Kidney epithelial cell (primary cell): ENCODE data around the gene MAP7. TPM values are rescaled to one million over a fixed set of nuclear protein-coding genes. Genes with fewer than 3 reads are reported as not detected.
A peak's percentile ranks its signal among the peaks of the same experiment; 100 is the strongest.

ENCODE experiments used
- DNase-seq: peaks from one replicate; pipeline ENCODE4 v3.0.0-alpha.2; 2010; ENCODE audit warnings: low read depth
- H3K27me3 ChIP-seq: 2 replicates; pipeline ENCODE4 v1.6.0; 2011; ENCODE audit warnings: low read length; ENCODE audit not compliant: control insufficient read depth, insufficient read depth
- H3K36me3 ChIP-seq: 2 replicates; pipeline ENCODE4 v1.5.1; 2011; ENCODE audit warnings: low read length; ENCODE audit not compliant: control insufficient read depth, insufficient read depth
- H3K4me3 ChIP-seq: 2 replicates; pipeline ENCODE4 v1.5.1; 2011; ENCODE audit warnings: low read depth, mild to moderate bottlenecking, control low read depth, low read length
- CTCF ChIP-seq: IDR thresholded peaks from 2 replicates; pipeline ENCODE4 v1.5.1; 2011; ENCODE audit warnings: mild to moderate bottlenecking, moderate library complexity, low read length, control low read depth, inconsistent platforms; ENCODE audit not compliant: insufficient read depth, poor library complexity, severe bottlenecking
- total RNA-seq: library from RNA; depleted of rRNA; stranded (reverse); fragments of >200 nt; gene quantifications from 2 replicates; pipeline ENCODE4 v1.2.3, GENCODE V29; 2015

The MAP7 gene
- total RNA-seq, 1 donor from 2014 or later = 17.6 TPM

- DNase-seq = no peak
- Histone ChIP-seq H3K27me3 (no peaks in the 10 kb centered on the region), H3K4me3 (no peak overlapping the region), H3K36me3 (no peaks in the 10 kb centered on the region)
- no peak for TF ChIP-seq CTCF
Measured at GRCh38 chr6:136553166-136553787, 3.1 kb upstream of the MAP7 start.

- Histone ChIP-seq H3K27me3 (no peaks in the 10 kb centered on the region), H3K4me3 (no peak overlapping the region), H3K36me3 (no peaks in the 10 kb centered on the region)
- TF ChIP-seq CTCF = no peak
- no peak for DNase-seq
Measured at GRCh38 chr6:136552054-136552453, 1.8 kb upstream of the MAP7 start.

GRCh38 chr6:136551103-136551502, 881 bp upstream of the MAP7 start:
- no peaks in the 10 kb centered on the region for H3K36me3 ChIP-seq
- no peaks in the 10 kb centered on the region for H3K27me3 ChIP-seq
- H3K4me3 ChIP-seq = peak overlapping the region; percentile 85
- TF ChIP-seq CTCF = no peak
- DNase-seq = no peak

- no peak for DNase-seq
- H3K36me3 ChIP-seq = no peaks in the 10 kb centered on the region
- H3K4me3 ChIP-seq = peak overlapping the region; percentile 85
- no peak for TF ChIP-seq CTCF
- H3K27me3 ChIP-seq = no peaks in the 10 kb centered on the region
Measured at GRCh38 chr6:136550045-136550329, 235 bp downstream of the MAP7 start.

GRCh38 chr6:136549300-136550044, 750 bp downstream of the MAP7 start:
- no peak for TF ChIP-seq CTCF
- peak overlapping the region; percentile 85 for H3K4me3 ChIP-seq
- H3K27me3 ChIP-seq = no peaks in the 10 kb centered on the region
- H3K36me3 ChIP-seq = no peaks in the 10 kb centered on the region
- no peak for DNase-seq

GRCh38 chr6:136548582-136549299, 1.5 kb downstream of the MAP7 start:
- TF ChIP-seq CTCF = no peak
- H3K4me3 ChIP-seq = peak overlapping the region; percentile 85
- DNase-seq = no peak
- H3K36me3 ChIP-seq = no peaks in the 10 kb centered on the region
- H3K27me3 ChIP-seq = no peaks in the 10 kb centered on the region
